K562 (cell line): ENCODE measurements around the gene GPR25. TPM values are rescaled to one million over a fixed set of nuclear protein-coding genes. Genes with fewer than 3 reads are reported as not detected.
"Not testable (repeated sequence)": the region's sequence is repeated elsewhere in the genome, so short reads cannot be mapped to it uniquely, and the experiment has no call there.

ENCODE experiments used
- ATAC-seq: fragments of 200-7000 bp; cut with Tn5 transposase; 3 replicates; pipeline ENCODE4 v1.9.1; 2020; ENCODE audit warnings: moderate library complexity
- BruUV-seq: library from RNA; stranded (reverse); fragments of 400-500 nt; replicated peaks from 2 replicates; lab custom pipeline; 2021; lab: Mats Ljungman, UMichigan
- CTCF ChIA-PET: fragments of 300-600 bp; formaldehyde crosslinking; extraction: SDS; loops from one replicate; lab custom pipeline; 2021; ENCODE audit warnings: low intra/inter-chr PET ratio; lab: Yijun Ruan, JAX
- POLR2A ChIA-PET: fragments of 300-600, 350-650 bp; sonication (Branson Sonifier 250); formaldehyde crosslinking; extraction: SDS; loops from one replicate; lab custom pipeline; 2021; ENCODE audit warnings: antibody characterized with exemption, inconsistent platforms; lab: Yijun Ruan, JAX
- DNase-seq, 4 experiments: peaks; one replicate each; pipeline versions ENCODE4 v3.0.0 to v3.0.0-alpha.2; 2011 to 2018; ENCODE audit warnings: low spot score in 3 of 4, mixed read lengths in 3 of 4; ENCODE audit errors: extremely low read depth in 1 of 4
- FAIRE-seq: peaks from 2 replicates; lab custom pipeline; 2011; peaks lifted over from hg19 to GRCh38; lab: Jason Lieb, UNC
- H2AFZ ChIP-seq: 2 replicates; pipeline ENCODE4 v1.6.0; 2011; ENCODE audit warnings: low read depth, low read length, control low read depth, inconsistent platforms
- H3K27ac ChIP-seq: fragments of 200-600 bp; 3 replicates; pipeline ENCODE4 v1.8.0; 2011; ENCODE audit warnings: low read depth, mild to moderate bottlenecking, control low read depth, inconsistent platforms, low read length, moderate library complexity, mixed read lengths; ENCODE audit errors: extremely low read depth
- H3K27me3 ChIP-seq, 2 experiments: fragments of 300-600 bp in 1 of 2; 2 replicates in 1 of 2; 3 replicates in 1 of 2; pipeline versions ENCODE4 v1.6.0 to v1.8.0; 2011; ENCODE audit warnings: inconsistent platforms in 2 of 2, low read length in 2 of 2, mild to moderate bottlenecking in 1 of 2, mixed read lengths in 1 of 2, moderate library complexity in 1 of 2; ENCODE audit not compliant: control insufficient read depth in 2 of 2, insufficient read depth in 2 of 2
- H3K36me3 ChIP-seq: fragments of 300-600 bp; 3 replicates; pipeline ENCODE4 v1.8.0; 2011; ENCODE audit warnings: mild to moderate bottlenecking, low read length, inconsistent platforms; ENCODE audit not compliant: control insufficient read depth, insufficient read depth
- H3K4me1 ChIP-seq, 2 experiments: fragments of 200-600 bp in 1 of 2; replicated peaks in 1 of 2; 2 replicates in 1 of 2; 3 replicates in 1 of 2; pipeline versions ENCODE4 v1.5.1 to v1.8.0; 2011; ENCODE audit warnings: inconsistent platforms in 2 of 2, low read length in 2 of 2, mild to moderate bottlenecking in 1 of 2, mixed read lengths in 1 of 2, moderate library complexity in 1 of 2; ENCODE audit not compliant: control insufficient read depth in 2 of 2, insufficient read depth in 2 of 2
- H3K4me2 ChIP-seq: 2 replicates; pipeline ENCODE4 v1.6.1; 2011; ENCODE audit warnings: low read length, control low read depth, inconsistent platforms, mixed read lengths; ENCODE audit not compliant: insufficient read depth
- H3K4me3 ChIP-seq: fragments of 200-600 bp; sonication (generic), shearing (Covaris generic); 2 replicates; pipeline ENCODE4 v1.5.1; 2016; ENCODE audit warnings: control low read depth, inconsistent platforms
- H3K79me2 ChIP-seq: fragments of 200-600 bp; 3 replicates; pipeline ENCODE4 v1.8.0; 2011; ENCODE audit warnings: low read length, inconsistent platforms; ENCODE audit not compliant: control insufficient read depth, insufficient read depth
- H3K9ac ChIP-seq, 2 experiments: 2 replicates each; pipeline versions ENCODE4 v1.6.0 to v1.6.1; 2011; ENCODE audit warnings: low read depth in 2 of 2, low read length in 2 of 2, control low read depth in 1 of 2, inconsistent platforms in 1 of 2, mild to moderate bottlenecking in 1 of 2, mixed read lengths in 1 of 2; ENCODE audit not compliant: insufficient read depth in 1 of 2
- H3K9me1 ChIP-seq: one replicate; pipeline ENCODE4 v1.6.0; 2011; ENCODE audit warnings: inconsistent platforms, mild to moderate bottlenecking, low read length, moderate library complexity; ENCODE audit not compliant: control insufficient read depth, insufficient read depth
- H3K9me3 ChIP-seq: replicated peaks from 2 replicates; pipeline ENCODE4 v1.5.1; 2011; ENCODE audit warnings: low read depth, low read length, inconsistent platforms; ENCODE audit not compliant: control insufficient read depth, insufficient read depth
- H4K20me1 ChIP-seq: replicated peaks from 2 replicates; pipeline ENCODE4 v1.6.1; 2011; ENCODE audit warnings: low read length, inconsistent platforms, mixed read lengths; ENCODE audit not compliant: control insufficient read depth, insufficient read depth
- KHSRP ChIP-seq: fragments of 450-650 bp; IDR thresholded peaks from 2 replicates; pipeline ENCODE4 v1.6.1; 2017
- RCOR1 ChIP-seq, 2 experiments: IDR thresholded peaks; 2 replicates each; pipeline ENCODE4 v1.6.1; 2012; ENCODE audit warnings: low read depth in 2 of 2, low read length in 2 of 2, borderline replicate concordance in 1 of 2, improper control_type of control experiment in 1 of 2
- WGBS: fragments of 100-300 bp; shearing (Covaris generic); methylation state at CpG from one replicate; pipeline ENCODE4 v1.1.6; 2016; ENCODE audit warnings: low coverage, mixed read lengths; ENCODE audit not compliant: insufficient coverage; ENCODE audit errors: missing lambda C conversion rate; 5-methylcytosine and 5-hydroxymethylcytosine counted together
- in situ Hi-C: fragments of 300-500 bp; cut with MboI; formaldehyde crosslinking; loops from 4 replicates; pipeline ENCODE4 v1.15.0; 2018; ENCODE audit warnings: inconsistent platforms, mixed read lengths
- intact Hi-C: fragments of 100-400 bp; cut with micrococcal nuclease; formaldehyde crosslinking; loops from 2 replicates; pipeline ENCODE4 v1.14.2; 2022
- polyA plus RNA-seq, 8 experiments: library from polyadenylated mRNA; depleted of rRNA in 4 of 8; stranded (reverse) in 5 of 8; unstranded in 3 of 8; fragments of >200 nt; fragmentation: Nextera tagmentation in 2 of 8; fragmentation: Illumina TruSeq in 1 of 8; extraction: Ambion mirVana in 2 of 8; extraction: Trizol in 1 of 8; gene quantifications; 2 replicates each; pipeline versions ENCODE4 v1.2.1 to v1.2.3, GENCODE V29; 2011 to 2014; ENCODE audit warnings: inconsistent platforms in 1 of 8, missing spikeins in 1 of 8
- total RNA-seq, 7 experiments: library from RNA; depleted of rRNA in 6 of 7; stranded (reverse); fragments of >200 nt in 6 of 7; fragmentation: Illumina TruSeq in 2 of 7; extraction: Trizol in 2 of 7; gene quantifications; 2 replicates each; pipeline versions ENCODE4 v1.2.1 to v1.2.3, GENCODE V29; 2011 to 2021; ENCODE audit warnings: low replicate concordance in 1 of 7
- TF ChIP-seq, protein P1 (sequence below), 3 experiments: fragments of 200-800 bp in 1 of 3; fragments of 250-450 bp in 1 of 3; fragments of 450-650 bp in 1 of 3; sonication (Bioruptor Pico) in 1 of 3; sonication (Bioruptor generic) in 1 of 3; formaldehyde crosslinking in 1 of 3; IDR thresholded peaks; 2 replicates each; pipeline versions ENCODE4 v1.6.1 to v1.8.0; 2016 to 2022; ENCODE audit warnings: mild to moderate bottlenecking in 2 of 3, missing genetic modification characterization in 2 of 3, missing compliant biosample characterization in 1 of 3, moderate library complexity in 1 of 3

Gene GPR25
- total and polyA plus RNA-seq, 9 of the 15 experiments (the other 6 are each of a cell fraction or from before 2014, with no cell fraction given), result not detected

DNA sequence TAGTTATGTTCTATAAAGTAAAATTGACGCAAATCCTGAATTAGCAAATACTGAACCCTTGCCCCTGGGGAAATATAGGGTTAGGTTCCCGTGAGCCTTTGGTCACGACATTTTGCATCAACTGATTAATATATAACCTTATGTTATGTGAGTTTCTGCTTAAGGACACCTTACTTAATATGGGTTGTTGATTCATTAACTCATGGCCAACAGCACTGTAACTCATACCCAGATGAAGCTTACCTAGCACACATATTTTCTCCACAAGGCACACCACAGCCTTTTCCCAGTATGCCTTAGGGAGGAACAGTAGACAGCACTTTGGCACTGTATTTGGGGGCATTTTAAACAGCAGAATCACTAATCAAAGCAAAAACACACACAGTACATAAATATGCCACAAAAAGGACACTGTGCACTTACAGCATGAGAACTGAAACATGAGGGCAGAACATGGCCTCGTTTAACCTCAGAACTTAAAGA is 37.0 kb downstream of the GPR25 start (continued):
- TF ChIP-seq, protein P1, sequence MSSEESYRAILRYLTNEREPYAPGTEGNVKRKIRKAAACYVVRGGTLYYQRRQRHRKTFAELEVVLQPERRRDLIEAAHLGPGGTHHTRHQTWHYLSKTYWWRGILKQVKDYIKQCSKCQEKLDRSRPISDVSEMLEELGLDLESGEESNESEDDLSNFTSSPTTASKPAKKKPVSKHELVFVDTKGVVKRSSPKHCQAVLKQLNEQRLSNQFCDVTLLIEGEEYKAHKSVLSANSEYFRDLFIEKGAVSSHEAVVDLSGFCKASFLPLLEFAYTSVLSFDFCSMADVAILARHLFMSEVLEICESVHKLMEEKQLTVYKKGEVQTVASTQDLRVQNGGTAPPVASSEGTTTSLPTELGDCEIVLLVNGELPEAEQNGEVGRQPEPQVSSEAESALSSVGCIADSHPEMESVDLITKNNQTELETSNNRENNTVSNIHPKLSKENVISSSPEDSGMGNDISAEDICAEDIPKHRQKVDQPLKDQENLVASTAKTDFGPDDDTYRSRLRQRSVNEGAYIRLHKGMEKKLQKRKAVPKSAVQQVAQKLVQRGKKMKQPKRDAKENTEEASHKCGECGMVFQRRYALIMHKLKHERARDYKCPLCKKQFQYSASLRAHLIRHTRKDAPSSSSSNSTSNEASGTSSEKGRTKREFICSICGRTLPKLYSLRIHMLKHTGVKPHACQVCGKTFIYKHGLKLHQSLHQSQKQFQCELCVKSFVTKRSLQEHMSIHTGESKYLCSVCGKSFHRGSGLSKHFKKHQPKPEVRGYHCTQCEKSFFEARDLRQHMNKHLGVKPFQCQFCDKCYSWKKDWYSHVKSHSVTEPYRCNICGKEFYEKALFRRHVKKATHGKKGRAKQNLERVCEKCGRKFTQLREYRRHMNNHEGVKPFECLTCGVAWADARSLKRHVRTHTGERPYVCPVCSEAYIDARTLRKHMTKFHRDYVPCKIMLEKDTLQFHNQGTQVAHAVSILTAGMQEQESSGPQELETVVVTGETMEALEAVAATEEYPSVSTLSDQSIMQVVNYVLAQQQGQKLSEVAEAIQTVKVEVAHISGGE (CRISPR knock-in tag; IDR thresholded peaks at IDR 0.05), result no peak

DNA sequence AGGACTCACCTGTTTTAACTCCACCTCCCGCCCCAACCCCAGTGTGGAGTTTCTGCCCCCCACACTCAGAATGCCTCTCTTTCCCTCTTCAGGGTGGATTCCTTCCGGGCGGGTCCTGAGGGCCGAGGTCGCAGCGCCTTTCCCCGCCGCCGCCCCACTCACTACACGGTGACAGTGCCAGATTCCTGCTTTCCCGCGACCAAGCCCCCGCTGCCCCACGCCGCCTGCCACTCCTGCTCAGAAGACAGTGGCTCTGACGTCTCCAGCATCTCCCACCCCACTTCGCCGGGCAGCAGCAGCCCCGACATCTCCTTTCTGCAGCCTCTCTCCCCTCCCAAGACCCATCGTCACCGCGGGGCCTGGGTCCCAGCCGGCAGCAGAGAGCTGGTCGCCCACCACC is 38.6 kb downstream of the GPR25 start:
- Histone ChIP-seq H3K27ac (no peak overlapping the region), H3K9me1 (no peaks in the 10 kb centered on the region), H4K20me1 (no peaks in the 10 kb centered on the region), H3K27me3 (peaks cover 39 to 64% of the 10 kb centered on the region in 2 experiments), H3K36me3 (no peaks in the 10 kb centered on the region), H3K79me2 (no peaks in the 10 kb centered on the region), H3K4me3 (no peak overlapping the region), H3K9ac (no peak overlapping the region), H3K4me2 (no peak overlapping the region), H3K4me1 (peaks cover 0 to 13% of the 10 kb centered on the region in 2 experiments; a peak in 1 of 5 replicates), H2AFZ (no peak overlapping the region), H3K9me3 (no peaks in the 10 kb centered on the region)
- ChIA-PET POLR2A (no interaction called here), CTCF (no interaction called here)
- FAIRE-seq, result no peak
- DNase-seq, result no peak
- 14% methylated on average over 23 of the region's 24 CpGs for WGBS
- TF ChIP-seq KHSRP (no peak), RCOR1 (IDR thresholded peaks at IDR 0.05; ENCODE audit: borderline replicate concordance in 1 of 2, low read depth in 2 of 2, low read length in 2 of 2) (no peak)
- BruUV-seq, result no TSS peak
- no peak for ATAC-seq
- intact Hi-C loops (no loop called here), in situ Hi-C loops (no loop called here)

DNA sequence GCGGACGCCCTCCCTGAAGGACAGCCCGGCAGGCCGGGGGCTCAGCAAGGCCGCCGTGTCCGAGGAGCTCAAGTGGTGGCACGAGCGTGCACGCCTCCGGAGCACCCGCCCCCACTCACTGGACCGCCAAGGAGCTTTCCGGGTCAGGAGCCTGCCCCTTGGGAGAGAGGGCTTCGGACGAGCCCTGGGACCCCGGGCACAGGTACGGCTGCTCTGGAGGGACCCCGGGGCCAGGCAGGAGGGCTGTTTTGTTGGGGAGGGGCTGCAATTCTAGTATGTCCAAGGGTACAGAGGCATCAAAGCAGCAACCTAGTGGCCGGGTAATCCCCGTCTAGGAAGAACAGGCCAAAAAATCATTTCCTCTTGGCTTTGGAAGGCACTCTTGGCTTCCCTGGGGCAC is 39.2 kb downstream of the GPR25 start:
- H3K9me3 ChIP-seq, H3K36me3 ChIP-seq, H4K20me1 ChIP-seq, H3K4me3 ChIP-seq, H3K4me2 ChIP-seq, intact Hi-C loops, H3K27ac ChIP-seq, H3K79me2 ChIP-seq, FAIRE-seq, CTCF ChIA-PET, DNase-seq, ATAC-seq, BruUV-seq, H3K9me1 ChIP-seq, H3K9ac ChIP-seq, in situ Hi-C loops, H2AFZ ChIP-seq: not testable (repeated sequence)
- Histone ChIP-seq H3K4me1 (peaks cover 0 to 14% of the 10 kb centered on the region in 2 experiments; a peak in 1 of 5 replicates), H3K27me3 (peaks cover 39 to 70% of the 10 kb centered on the region in 2 experiments)
- POLR2A ChIA-PET, result interaction anchor here (0.6 kb wide), 1 partner anchor 107 kb away, joined by 3 read pairs; no protein-coding TSS in a partner anchor
- 3% methylated on average over 7 of the region's 21 CpGs for WGBS
